RWPE1 (cell line): ENCODE measurements around the gene SLIT3.
"Not testable (repeated sequence)": the region's sequence is repeated elsewhere in the genome, so short reads cannot be mapped to it uniquely, and the experiment has no call there.

Experiments used
- CTCF ChIA-PET: fragments of 350-600 bp; sonication (Branson Sonifier 250); formaldehyde crosslinking; extraction: SDS; loops from one replicate; lab custom pipeline; 2021; lab: Yijun Ruan, JAX
- POLR2A ChIA-PET: fragments of 400-600 bp; formaldehyde crosslinking; extraction: SDS; loops from one replicate; lab custom pipeline; 2020; ENCODE audit warnings: antibody characterized with exemption; ENCODE audit not compliant: low non-redundant PET; lab: Yijun Ruan, JAX
- DNase-seq: peaks from one replicate; pipeline ENCODE4 v3.0.0; 2012; ENCODE audit warnings: low spot score
- H3K27ac ChIP-seq: fragments of 450-650 bp; 2 replicates; pipeline ENCODE4 v1.5.1; 2017
- TF ChIP-seq, protein P1 (sequence below): fragments of 450-650 bp; conservative IDR thresholded peaks from 2 replicates; pipeline ENCODE4 v1.5.1; 2017; ENCODE audit warnings: low read depth, mild to moderate bottlenecking

Gene SLIT3

GRCh38 chr5:168746893-168747640 lies 553.9 kb downstream of the SLIT3 start:
- CTCF ChIA-PET, result interaction anchor here (0.6 kb wide), 1 partner anchor 511 kb away, joined by 3 read pairs; no protein-coding TSS in a partner anchor
- no peak overlapping the region for H3K27ac ChIP-seq
- POLR2A ChIA-PET, result no interaction called here
- TF ChIP-seq, protein P1, sequence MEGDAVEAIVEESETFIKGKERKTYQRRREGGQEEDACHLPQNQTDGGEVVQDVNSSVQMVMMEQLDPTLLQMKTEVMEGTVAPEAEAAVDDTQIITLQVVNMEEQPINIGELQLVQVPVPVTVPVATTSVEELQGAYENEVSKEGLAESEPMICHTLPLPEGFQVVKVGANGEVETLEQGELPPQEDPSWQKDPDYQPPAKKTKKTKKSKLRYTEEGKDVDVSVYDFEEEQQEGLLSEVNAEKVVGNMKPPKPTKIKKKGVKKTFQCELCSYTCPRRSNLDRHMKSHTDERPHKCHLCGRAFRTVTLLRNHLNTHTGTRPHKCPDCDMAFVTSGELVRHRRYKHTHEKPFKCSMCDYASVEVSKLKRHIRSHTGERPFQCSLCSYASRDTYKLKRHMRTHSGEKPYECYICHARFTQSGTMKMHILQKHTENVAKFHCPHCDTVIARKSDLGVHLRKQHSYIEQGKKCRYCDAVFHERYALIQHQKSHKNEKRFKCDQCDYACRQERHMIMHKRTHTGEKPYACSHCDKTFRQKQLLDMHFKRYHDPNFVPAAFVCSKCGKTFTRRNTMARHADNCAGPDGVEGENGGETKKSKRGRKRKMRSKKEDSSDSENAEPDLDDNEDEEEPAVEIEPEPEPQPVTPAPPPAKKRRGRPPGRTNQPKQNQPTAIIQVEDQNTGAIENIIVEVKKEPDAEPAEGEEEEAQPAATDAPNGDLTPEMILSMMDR, result no peak
- no peak for DNase-seq

GRCh38 chr5:168746126-168746892 lies 554.6 kb downstream of the SLIT3 start:
- DNase-seq, POLR2A ChIA-PET, H3K27ac ChIP-seq, CTCF ChIA-PET: not testable (repeated sequence)

GRCh38 chr5:168743617-168744016 lies 557.3 kb downstream of the SLIT3 start:
- ChIA-PET CTCF (interaction anchor here (0.6 kb wide), 1 partner anchor 508 kb away, joined by 3 read pairs; no protein-coding TSS in a partner anchor), POLR2A (no interaction called here)
- no peak for DNase-seq
- H3K27ac ChIP-seq, result no peak overlapping the region
- TF ChIP-seq, protein P1, result no peak

GRCh38 chr5:168742311-168742710 lies 558.6 kb downstream of the SLIT3 start:
- DNase-seq, POLR2A ChIA-PET, H3K27ac ChIP-seq, CTCF ChIA-PET: not testable (repeated sequence)

GRCh38 chr5:168740811-168741213 lies 560.1 kb downstream of the SLIT3 start:
- POLR2A ChIA-PET, result interaction anchor here (0.7 kb wide), 1 partner anchor 843 kb away, joined by 5 read pairs; no protein-coding TSS in a partner anchor
- TF ChIP-seq, protein P1, result no peak
- no peak for DNase-seq
- CTCF ChIA-PET, result no interaction called here
- H3K27ac ChIP-seq, result no peak overlapping the region

DNA sequence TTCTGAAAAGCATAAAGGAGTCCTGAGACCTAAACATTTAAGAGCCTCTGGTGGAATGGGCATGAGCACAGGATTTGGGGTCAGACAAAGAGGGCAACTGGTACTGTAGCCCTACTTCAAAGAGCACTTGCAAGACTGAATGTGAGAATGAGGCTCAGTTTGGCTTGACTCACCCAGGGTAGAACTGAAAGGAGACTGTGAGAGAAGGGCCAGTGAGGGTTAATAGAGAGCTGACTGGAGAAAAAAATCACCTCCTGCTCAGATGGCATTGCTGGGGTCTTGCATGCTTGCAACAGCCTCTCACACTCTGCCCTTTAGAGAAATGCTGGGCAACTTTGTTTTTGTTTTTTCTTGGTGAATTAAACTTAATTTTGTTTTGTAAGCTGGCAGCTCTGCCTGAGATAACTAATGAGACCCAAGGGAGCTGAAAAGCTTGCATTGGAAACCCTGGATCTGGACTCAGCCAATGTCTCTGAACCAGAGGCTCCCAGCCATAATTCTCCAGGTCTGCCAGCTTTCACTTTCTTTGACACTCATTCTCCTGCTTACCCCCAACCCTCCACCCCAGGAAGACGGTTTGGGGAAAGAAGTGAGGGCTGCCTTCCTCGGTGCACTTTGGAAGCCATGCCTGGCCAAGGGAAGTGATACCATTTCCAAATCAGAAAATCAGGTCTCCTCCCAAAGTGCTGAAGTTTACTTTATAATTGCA lies 560.7 kb downstream of the SLIT3 start:
- CTCF ChIA-PET, result interaction anchor here (1.0 kb wide), 1 partner anchor 19 kb away, joined by 6 read pairs; no protein-coding TSS in a partner anchor
- POLR2A ChIA-PET, result no interaction called here
- TF ChIP-seq, protein P1, result no peak
- DNase-seq, result no peak
- no peak overlapping the region for H3K27ac ChIP-seq

DNA sequence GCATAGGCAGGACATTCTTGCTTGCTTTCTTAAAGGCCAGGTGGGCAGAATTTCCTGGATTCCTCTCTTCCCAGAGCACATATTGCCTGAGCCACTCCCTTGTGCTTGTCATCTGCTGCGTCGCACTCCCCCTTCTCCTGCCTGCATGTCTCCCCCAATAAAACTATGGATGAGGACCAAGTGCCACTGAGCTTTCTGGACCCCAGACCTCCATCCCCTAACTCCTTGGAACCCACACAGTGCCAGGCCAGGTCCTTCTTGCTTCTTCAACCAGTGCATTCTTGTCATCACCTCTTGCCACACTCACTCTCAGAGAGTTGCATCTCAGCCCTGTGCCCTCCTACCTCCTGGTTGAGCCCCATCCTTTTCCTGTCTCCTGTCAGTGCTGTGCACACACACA lies 563.9 kb downstream of the SLIT3 start:
- POLR2A ChIA-PET, result no interaction called here
- DNase-seq, result no peak
- CTCF ChIA-PET, result no interaction called here
- no peak overlapping the region for H3K27ac ChIP-seq
- TF ChIP-seq, protein P1, result no peak
